GM12874 (cell line): ENCODE measurements around the gene DCANP1.

Source experiments
- TF ChIP-seq, protein P1 (sequence below): IDR thresholded peaks from 2 replicates; pipeline ENCODE4 v1.5.1; 2011; ENCODE audit warnings: low read depth, mild to moderate bottlenecking, control low read depth, low read length, moderate library complexity; ENCODE audit not compliant: insufficient read depth

Gene DCANP1

DNA sequence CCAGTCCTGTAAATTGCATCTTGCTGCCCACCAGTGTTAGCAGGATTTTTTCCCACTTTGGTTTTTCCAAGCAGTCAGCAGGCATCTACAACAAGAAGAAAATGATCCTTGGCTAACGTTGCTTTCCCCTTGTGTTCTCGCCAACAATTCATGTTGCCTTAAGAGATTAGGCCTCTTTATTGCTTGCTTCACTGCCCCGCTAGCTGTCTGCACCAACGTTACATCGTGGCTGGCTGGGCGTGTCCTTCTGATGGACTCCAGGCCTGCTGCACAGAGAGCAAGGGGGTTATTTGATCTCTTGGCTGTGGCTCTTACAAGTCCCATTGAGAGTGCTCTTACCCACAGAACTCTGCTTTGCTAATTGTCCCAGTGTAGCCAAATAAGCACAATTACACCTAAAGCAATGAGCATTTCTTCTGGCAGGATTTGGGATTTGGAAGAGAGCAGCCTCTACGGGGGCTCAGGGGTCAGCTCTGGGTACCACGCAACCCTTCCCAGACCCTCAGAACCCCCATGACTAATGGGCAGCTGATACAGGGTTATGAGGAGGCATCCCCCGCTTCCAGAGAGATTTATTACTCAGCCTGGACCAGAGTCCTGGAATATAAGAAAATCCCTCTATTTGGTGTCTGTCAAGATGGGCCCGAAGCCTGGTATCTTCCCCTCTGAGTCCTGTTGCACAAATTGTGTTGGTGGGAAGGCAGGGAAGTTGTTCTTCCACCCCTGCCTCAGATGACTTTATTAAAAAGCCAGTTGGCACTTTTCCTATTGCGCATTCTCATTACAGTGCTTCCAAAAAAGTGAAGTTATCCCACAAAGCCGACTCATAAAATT is 17.6 kb downstream of the DCANP1 start:
- TF ChIP-seq, protein P1, sequence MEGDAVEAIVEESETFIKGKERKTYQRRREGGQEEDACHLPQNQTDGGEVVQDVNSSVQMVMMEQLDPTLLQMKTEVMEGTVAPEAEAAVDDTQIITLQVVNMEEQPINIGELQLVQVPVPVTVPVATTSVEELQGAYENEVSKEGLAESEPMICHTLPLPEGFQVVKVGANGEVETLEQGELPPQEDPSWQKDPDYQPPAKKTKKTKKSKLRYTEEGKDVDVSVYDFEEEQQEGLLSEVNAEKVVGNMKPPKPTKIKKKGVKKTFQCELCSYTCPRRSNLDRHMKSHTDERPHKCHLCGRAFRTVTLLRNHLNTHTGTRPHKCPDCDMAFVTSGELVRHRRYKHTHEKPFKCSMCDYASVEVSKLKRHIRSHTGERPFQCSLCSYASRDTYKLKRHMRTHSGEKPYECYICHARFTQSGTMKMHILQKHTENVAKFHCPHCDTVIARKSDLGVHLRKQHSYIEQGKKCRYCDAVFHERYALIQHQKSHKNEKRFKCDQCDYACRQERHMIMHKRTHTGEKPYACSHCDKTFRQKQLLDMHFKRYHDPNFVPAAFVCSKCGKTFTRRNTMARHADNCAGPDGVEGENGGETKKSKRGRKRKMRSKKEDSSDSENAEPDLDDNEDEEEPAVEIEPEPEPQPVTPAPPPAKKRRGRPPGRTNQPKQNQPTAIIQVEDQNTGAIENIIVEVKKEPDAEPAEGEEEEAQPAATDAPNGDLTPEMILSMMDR: no peak

DNA sequence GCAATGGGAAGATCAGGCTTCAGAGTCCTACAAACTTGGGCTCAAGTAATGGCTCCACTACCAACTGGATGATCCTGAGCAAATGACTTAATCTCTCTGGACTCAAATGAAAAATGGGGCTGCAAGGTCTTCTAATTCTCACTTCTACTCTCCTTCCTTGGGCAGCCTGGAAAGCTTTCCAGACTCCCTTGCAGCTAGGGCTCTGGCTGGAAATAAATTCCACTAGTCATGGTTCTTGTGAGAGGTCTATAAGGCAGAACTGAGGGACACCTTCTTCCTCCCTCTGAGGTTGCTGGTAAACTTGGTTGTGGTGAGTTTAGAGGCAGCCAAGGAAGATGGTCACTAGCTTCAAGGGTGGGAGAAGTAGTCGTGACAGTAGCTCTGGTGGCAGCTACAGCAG is 18.6 kb downstream of the DCANP1 start:
- TF ChIP-seq, protein P1: no peak

GRCh38 chr5:135426102-135427082 is 20.8 kb downstream of the DCANP1 start:
- TF ChIP-seq, protein P1: peak; percentile 64; the same call in 1 of the 2 replicates

DNA sequence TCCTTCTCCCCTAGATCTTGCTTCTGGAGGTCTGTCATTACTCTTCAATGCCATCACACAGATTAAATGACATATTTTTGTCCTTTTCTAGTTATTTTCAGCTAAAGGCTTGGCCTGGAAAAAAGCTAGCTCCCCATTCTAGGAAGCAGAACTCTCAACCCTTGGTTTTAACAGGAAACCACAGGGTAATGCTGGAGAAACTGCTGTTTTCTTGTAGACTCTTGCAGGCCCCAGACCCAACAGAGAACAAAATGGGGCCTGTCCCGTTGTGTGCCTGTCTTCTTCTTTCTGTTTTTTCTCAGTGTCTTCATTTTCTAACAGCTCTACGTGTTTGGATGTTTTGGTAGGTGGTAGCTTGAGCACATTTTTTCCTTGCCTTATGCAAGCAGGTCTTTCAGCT is 21.5 kb downstream of the DCANP1 start:
- TF ChIP-seq, protein P1: no peak

DNA sequence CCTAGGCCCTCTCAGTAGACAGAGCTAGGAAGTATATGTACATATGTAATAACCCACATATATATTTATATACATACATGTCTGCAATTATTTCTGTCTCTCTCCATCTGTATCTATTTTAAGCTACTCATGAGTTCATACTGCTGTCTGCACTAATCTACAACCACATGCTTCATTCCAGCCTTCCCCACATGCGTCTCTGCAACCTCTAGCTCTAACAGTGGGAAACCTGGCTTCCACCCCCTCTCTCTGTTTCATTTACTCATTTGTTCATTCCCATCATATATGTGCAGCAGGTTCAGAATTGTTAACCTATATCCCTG is 23.3 kb downstream of the DCANP1 start:
- TF ChIP-seq, protein P1: no peak

DNA sequence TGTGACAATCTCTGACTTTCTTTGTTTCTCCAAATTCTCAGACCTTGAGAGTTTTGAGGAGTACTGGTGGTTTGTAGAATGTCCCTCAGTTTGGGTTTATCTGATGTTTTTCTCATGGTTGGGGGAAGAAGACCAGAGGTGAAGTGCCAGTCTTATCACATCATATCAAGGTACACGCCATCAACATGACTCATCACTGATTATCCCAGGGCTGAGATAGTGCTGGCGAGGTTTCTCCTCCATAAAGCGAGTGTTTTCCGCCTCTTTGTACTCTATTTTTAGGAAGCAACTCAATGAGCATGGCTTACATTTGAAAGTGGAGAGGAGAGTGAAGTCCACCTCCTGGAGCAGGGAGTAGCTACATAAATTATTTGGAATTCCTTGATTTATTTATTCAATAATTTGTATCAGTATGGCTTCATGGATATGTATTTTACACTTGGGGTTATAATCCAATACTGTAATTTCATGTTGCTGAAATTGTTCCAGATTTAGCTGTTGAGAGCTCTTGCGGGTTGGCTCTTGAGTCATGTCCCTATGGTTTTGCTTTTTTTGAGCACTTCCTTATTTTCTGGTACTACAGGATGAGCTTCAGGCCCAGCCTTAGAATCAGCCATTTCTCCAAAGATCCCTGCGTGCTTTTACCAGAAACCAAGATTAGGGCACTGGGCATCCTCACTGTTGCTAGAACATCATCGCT is 23.9 kb downstream of the DCANP1 start:
- TF ChIP-seq, protein P1: no peak

DNA sequence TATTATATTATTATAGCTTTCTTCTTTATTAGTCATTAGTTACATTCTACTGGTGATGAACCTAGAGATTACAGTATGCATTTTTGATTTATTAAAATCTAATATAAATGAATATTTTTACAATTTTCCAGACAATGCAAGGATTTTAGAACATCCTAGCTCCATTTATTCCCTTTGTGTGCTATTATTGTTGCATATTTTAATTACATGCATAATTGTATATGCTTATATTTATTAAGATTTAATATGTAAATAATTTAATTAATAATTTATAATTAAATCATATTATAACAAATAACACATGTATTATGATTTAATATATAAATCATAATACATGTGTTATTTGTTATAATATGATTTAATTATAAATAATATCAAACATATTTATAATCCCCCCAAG is 24.7 kb downstream of the DCANP1 start:
- TF ChIP-seq, protein P1: no peak
